HepG2 (cell line): ENCODE data around the gene RING1. TPM values are rescaled to one million over a fixed set of nuclear protein-coding genes. Genes with fewer than 3 reads are reported as not detected.

Experiments used
- ATAC-seq: fragments of 200-7000 bp; cut with Tn5 transposase; 3 replicates; pipeline ENCODE4 v1.9.1; 2020; ENCODE audit warnings: mild to moderate bottlenecking, moderate library complexity
- BruUV-seq: library from RNA; stranded (reverse); fragments of 400-500 nt; replicated peaks from 2 replicates; lab custom pipeline; 2021; lab: Mats Ljungman, UMichigan
- CTCF ChIA-PET: fragments of 300-600 bp; formaldehyde crosslinking; extraction: SDS; loops from one replicate; lab custom pipeline; 2021; ENCODE audit warnings: low total read pairs, inconsistent platforms, low intra/inter-chr PET ratio; lab: Yijun Ruan, JAX
- POLR2A ChIA-PET: fragments of 350-600 bp; sonication (Branson Sonifier 250); formaldehyde crosslinking; loops from one replicate; lab custom pipeline; 2020; ENCODE audit warnings: antibody characterized with exemption, inconsistent platforms; lab: Yijun Ruan, JAX
- DNase-seq: peaks from one replicate; pipeline ENCODE4 v3.0.0-alpha.2; 2015; ENCODE audit warnings: low spot score
- FAIRE-seq: peaks from 3 replicates; lab custom pipeline; 2011; peaks lifted over from hg19 to GRCh38; lab: Jason Lieb, UNC
- H2AFZ ChIP-seq: one replicate; pipeline ENCODE4 v1.6.1; 2011; ENCODE audit warnings: low read length, inconsistent platforms
- H3K27ac ChIP-seq: fragments of 300-600 bp; 3 replicates; pipeline ENCODE4 v1.8.0; 2011; ENCODE audit warnings: mixed run types, mild to moderate bottlenecking, mixed read lengths, low read length, inconsistent platforms; ENCODE audit not compliant: insufficient read depth; ENCODE audit errors: extremely low read length
- H3K27me3 ChIP-seq, 2 experiments: fragments of 200-600 bp in 1 of 2; 2 replicates in 1 of 2; 3 replicates in 1 of 2; pipeline versions ENCODE4 v1.6.0 to v1.8.0; 2011; ENCODE audit warnings: low read length in 2 of 2, mild to moderate bottlenecking in 2 of 2, moderate library complexity in 2 of 2, inconsistent platforms in 1 of 2; ENCODE audit not compliant: insufficient read depth in 2 of 2, control insufficient read depth in 1 of 2
- H3K36me3 ChIP-seq, 2 experiments: fragments of 200-600 bp in 1 of 2; replicated peaks in 1 of 2; 2 replicates in 1 of 2; 3 replicates in 1 of 2; pipeline versions ENCODE4 v1.5.1 to v1.8.0; 2011; ENCODE audit warnings: low read length in 2 of 2, inconsistent platforms in 1 of 2; ENCODE audit not compliant: insufficient read depth in 2 of 2, control insufficient read depth in 1 of 2
- H3K4me1 ChIP-seq: 2 replicates; pipeline ENCODE4 v1.5.1; 2012; ENCODE audit warnings: low read length, inconsistent platforms; ENCODE audit not compliant: insufficient read depth
- H3K4me2 ChIP-seq: 2 replicates; pipeline ENCODE4 v1.6.0; 2011; ENCODE audit warnings: low read depth, low read length, inconsistent platforms
- H3K4me3 ChIP-seq, 3 experiments: fragments of 200-600 bp in 1 of 3; sonication (generic), shearing (Covaris generic) in 1 of 3; replicated peaks in 1 of 3; 2 replicates each; pipeline ENCODE4 v1.5.1; 2011 to 2016; ENCODE audit warnings: low read length in 3 of 3, inconsistent platforms in 2 of 3, low read depth in 2 of 3, mild to moderate bottlenecking in 2 of 3, control low read depth in 1 of 3, mixed read lengths in 1 of 3; ENCODE audit not compliant: insufficient read depth in 1 of 3
- H3K79me2 ChIP-seq: one replicate; pipeline ENCODE4 v1.6.1; 2011; ENCODE audit warnings: low read length, inconsistent platforms; ENCODE audit not compliant: insufficient read depth
- H3K9ac ChIP-seq: 2 replicates; pipeline ENCODE4 v1.6.0; 2011; ENCODE audit warnings: mild to moderate bottlenecking, low read depth, low read length, inconsistent platforms; ENCODE audit not compliant: insufficient read depth
- H3K9me3 ChIP-seq: 2 replicates; pipeline ENCODE4 v1.5.1; 2012; ENCODE audit warnings: mild to moderate bottlenecking, low read length
- H4K20me1 ChIP-seq: 2 replicates; pipeline ENCODE4 v1.6.0; 2011; ENCODE audit warnings: inconsistent platforms, mild to moderate bottlenecking, low read length, moderate library complexity; ENCODE audit not compliant: insufficient read depth
- ATF3 ChIP-seq: sonication (generic); formaldehyde crosslinking; IDR thresholded peaks from 2 replicates; pipeline ENCODE4 v1.4.0; 2020; ENCODE audit warnings: missing genetic modification reagents
- HMG20A ChIP-seq: IDR thresholded peaks from 2 replicates; pipeline ENCODE4 v1.6.1; 2016; ENCODE audit warnings: borderline replicate concordance
- KLF12 ChIP-seq: sonication (generic); formaldehyde crosslinking; IDR thresholded peaks from 2 replicates; pipeline ENCODE4 v1.4.0; 2020; ENCODE audit warnings: missing genetic modification reagents, borderline replicate concordance
- KLF16 ChIP-seq, 2 experiments: sonication (generic) in 1 of 2; formaldehyde crosslinking in 1 of 2; IDR thresholded peaks; 2 replicates each; pipeline versions ENCODE4 v1.6.1 to v1.8.0; 2016 to 2023; ENCODE audit warnings: missing genetic modification reagents in 2 of 2, missing compliant biosample characterization in 1 of 2
- LRRFIP1 ChIP-seq: sonication (generic); formaldehyde crosslinking; conservative IDR thresholded peaks from 2 replicates; pipeline ENCODE4 v1.4.0; 2020; ENCODE audit warnings: missing genetic modification reagents
- NBN ChIP-seq: fragments of 450-650 bp; conservative IDR thresholded peaks from 2 replicates; pipeline ENCODE4 v1.6.1; 2017
- RBAK ChIP-seq: sonication (generic); formaldehyde crosslinking; IDR thresholded peaks from 2 replicates; pipeline ENCODE4 v1.5.1; 2020; ENCODE audit warnings: mild to moderate bottlenecking, missing genetic modification reagents
- U2AF2 ChIP-seq: fragments of 200-400 bp; formaldehyde crosslinking; IDR thresholded peaks from 2 replicates; pipeline ENCODE4 v1.6.1; 2017; ENCODE audit warnings: low read depth, mild to moderate bottlenecking, low read length
- UBTF ChIP-seq: sonication (generic); formaldehyde crosslinking; IDR thresholded peaks from 2 replicates; pipeline ENCODE4 v1.4.0; 2020; ENCODE audit warnings: mild to moderate bottlenecking, missing genetic modification reagents
- ZBTB38 ChIP-seq: sonication (generic); formaldehyde crosslinking; IDR thresholded peaks from 2 replicates; pipeline ENCODE4 v1.5.1; 2020; ENCODE audit warnings: mild to moderate bottlenecking, missing genetic modification reagents
- ZBTB46 ChIP-seq: sonication (generic); formaldehyde crosslinking; IDR thresholded peaks from 2 replicates; pipeline ENCODE4 v1.4.0; 2020; ENCODE audit warnings: mild to moderate bottlenecking, missing genetic modification reagents, borderline replicate concordance
- ZNF598 ChIP-seq: sonication (generic); formaldehyde crosslinking; IDR thresholded peaks from 2 replicates; pipeline ENCODE4 v1.5.1; 2020; ENCODE audit warnings: mild to moderate bottlenecking, missing genetic modification reagents, borderline replicate concordance
- ZSCAN5A ChIP-seq: sonication (generic); formaldehyde crosslinking; IDR thresholded peaks from 2 replicates; pipeline ENCODE4 v1.8.0; 2022; ENCODE audit warnings: mild to moderate bottlenecking, missing genetic modification reagents, borderline replicate concordance
- WGBS: methylation state at CpG from one replicate; pipeline ENCODE4 v1.1.6; 2017; ENCODE audit warnings: low lambda C conversion rate; 5-methylcytosine and 5-hydroxymethylcytosine counted together
- in situ Hi-C: cut with HindIII; loops from 2 replicates; pipeline ENCODE4 v1.10.0; 2017; ENCODE audit warnings: low pct_unique_long_range_greater_than_20kb; ENCODE audit not compliant: extremely low pct_ligation_motif_present
- intact Hi-C: fragments of 100-400 bp; cut with micrococcal nuclease; formaldehyde crosslinking; loops from one replicate; pipeline ENCODE4 v1.10.0; 2022; ENCODE audit not compliant: unreplicated experiment
- polyA plus RNA-seq, 8 experiments: library from polyadenylated mRNA; depleted of rRNA in 3 of 8; stranded (reverse) in 7 of 8; unstranded in 1 of 8; fragments of >200 nt; fragmentation: Illumina TruSeq in 4 of 8; extraction: Trizol in 4 of 8; gene quantifications; 2 replicates each; pipeline versions ENCODE4 v1.2.1 to v1.2.3, GENCODE V29; 2011 to 2016; ENCODE audit warnings: low read depth in 4 of 8, missing spikeins in 1 of 8, mixed read lengths in 1 of 8; ENCODE audit not compliant: insufficient read depth in 1 of 8
- total RNA-seq, 5 experiments: library from RNA; depleted of rRNA; stranded (reverse); fragments of >200 nt; fragmentation: Illumina TruSeq; extraction: Trizol; gene quantifications; 2 replicates each; pipeline ENCODE4 v1.2.3, GENCODE V29; 2016; ENCODE audit warnings: low read depth in 1 of 5

RING1 gene
- total and polyA plus RNA-seq, 2 of the 13 experiments (the other 11 are each of a cell fraction or from before 2014, with no cell fraction given), result 23.9 to 33.6 TPM

GRCh38 chr6:33249732-33250630, 41.7 kb downstream of the RING1 start:
- no peak overlapping the region for H2AFZ ChIP-seq
- in situ Hi-C loops (loop anchor here (5.0 kb wide), 4 partner anchors 48 to 233 kb away; partner anchors contain the start of genes HSD17B8, RXRB and SLC39A7), intact Hi-C loops (loop anchor here (1.0 to 2.0 kb wide), 5 partner anchors 49 to 235 kb away; partner anchors contain the start of genes RXRB and SLC39A7)
- ATAC-seq, result peak; percentile 16
- whole genome bisulfite sequencing, result 16% methylated on average over 15 of the region's 15 CpGs
- H3K79me2 ChIP-seq, result no peaks in the 10 kb centered on the region
- CTCF ChIA-PET, result interaction anchor here (1.5 to 2.3 kb wide), 2 partner anchors 88 to 235 kb away, joined by 9 to 16 read pairs; no protein-coding TSS in a partner anchor
- POLR2A ChIA-PET, result interaction anchor here (0.6 to 5.1 kb wide), 30 partner anchors 11 to 278 kb away, joined by 3 to 94 read pairs (median 8); partner anchors contain the start of genes B3GALT4, CUTA, HSD17B8 and PFDN6
- DNase-seq, result no peak
- no peaks in the 10 kb centered on the region; a peak in 1 of 5 replicates for H3K27me3 ChIP-seq
- BruUV-seq, result TSS peak; percentile 80
- H3K27ac ChIP-seq, result peak overlapping the region; percentile 94
- no peaks in the 10 kb centered on the region for H4K20me1 ChIP-seq
- H3K4me1 ChIP-seq, result peaks cover 30% of the 10 kb centered on the region
- peak overlapping the region; percentile 80 to 89 (median 86) for H3K4me3 ChIP-seq
- H3K36me3 ChIP-seq, result peaks cover 0 to 2% of the 10 kb centered on the region in 2 experiments; a peak in 4 of 5 replicates
- FAIRE-seq, result no peak
- peak overlapping the region; percentile 96 for H3K9ac ChIP-seq
- peak overlapping the region; percentile 100 for H3K4me2 ChIP-seq
- H3K9me3 ChIP-seq, result no peaks in the 10 kb centered on the region
- TF ChIP-seq UBTF (CRISPR knock-in tag) (peak; percentile 11; the same call in 1 of the 2 replicates), ZBTB38 (CRISPR knock-in tag) (no peak), U2AF2 (no peak), LRRFIP1 (CRISPR knock-in tag) (no peak), ATF3 (CRISPR knock-in tag) (no peak), ZSCAN5A (CRISPR knock-in tag) (no peak), HMG20A (CRISPR knock-in tag) (no peak), ZBTB46 (no peak), NBN (no peak), KLF12 (no peak), RBAK (CRISPR knock-in tag) (no peak), ZNF598 (CRISPR knock-in tag) (0 out of 2 replicates have a peak, but pooled peaks have one; percentile 9), KLF16 (CRISPR knock-in tag; IDR thresholded peaks at IDR 0.05) (no peak; a peak in 1 of 4 replicates)
